K562 (cell line): ENCODE data around the gene DNASE1L2.

Source experiments
- BRD4 ChIP-seq: fragments of 200-600 bp; sonication (generic); IDR thresholded peaks from 2 replicates; pipeline ENCODE4 v1.6.1; 2017; ENCODE audit warnings: inconsistent platforms
- CBX2 ChIP-seq: fragments of 200-600 bp; sonication (generic); IDR thresholded peaks from one replicate; pipeline ENCODE4 v1.6.1; 2012; ENCODE audit warnings: mild to moderate bottlenecking, low read length, inconsistent platforms; ENCODE audit not compliant: insufficient read depth, poor library complexity, severe bottlenecking
- CTCF ChIP-seq, 3 experiments: IDR thresholded peaks in 2 of 3; conservative IDR thresholded peaks in 1 of 3; 2 replicates each; pipeline ENCODE4 v1.5.1; 2011 to 2012; ENCODE audit warnings: low read length in 3 of 3, mild to moderate bottlenecking in 3 of 3, control low read depth in 2 of 3, improper control_type of control experiment in 1 of 3, inconsistent platforms in 1 of 3, low read depth in 1 of 3, mixed read lengths in 1 of 3, moderate library complexity in 1 of 3; ENCODE audit not compliant: insufficient read depth in 2 of 3
- GABPA ChIP-seq: fragments of 200-800 bp; sonication (Bioruptor generic); conservative IDR thresholded peaks from 2 replicates; pipeline ENCODE4 v1.6.1; 2016; ENCODE audit warnings: low read depth, missing genetic modification characterization, missing compliant biosample characterization
- HCFC1 ChIP-seq: IDR thresholded peaks from 2 replicates; pipeline ENCODE4 v1.6.1; 2012; ENCODE audit warnings: low read depth, low read length, improper control_type of control experiment
- MBD1 ChIP-seq: fragments of 250-450 bp; sonication (Bioruptor Pico); IDR thresholded peaks from 2 replicates; pipeline ENCODE4 v1.8.0; 2022; ENCODE audit warnings: inconsistent platforms
- REST ChIP-seq, 2 experiments: fragments of 450-650 bp; formaldehyde crosslinking in 1 of 2; IDR thresholded peaks; 2 replicates each; pipeline versions ENCODE4 v1.4.0 to v1.6.1; 2014 to 2020; ENCODE audit warnings: mild to moderate bottlenecking in 2 of 2, borderline replicate concordance in 1 of 2, low read depth in 1 of 2
- YY1 ChIP-seq, 3 experiments: IDR thresholded peaks; 2 replicates each; pipeline ENCODE4 v1.6.1; 2011; ENCODE audit warnings: low read length in 2 of 3, mild to moderate bottlenecking in 2 of 3, moderate library complexity in 2 of 3, borderline replicate concordance in 1 of 3, control low read depth in 1 of 3, low read depth in 1 of 3; ENCODE audit not compliant: insufficient read depth in 3 of 3, insufficient replicate concordance in 2 of 3, control insufficient read depth in 1 of 3, insufficient read length in 1 of 3; ENCODE audit errors: extremely low read depth in 1 of 3

- TF ChIP-seq YY1 (IDR thresholded peaks at IDR 0.05; ENCODE audit: borderline replicate concordance in 1 of 3, control insufficient read depth in 1 of 3, extremely low read depth in 1 of 3, insufficient read depth in 3 of 3, insufficient read length in 1 of 3, insufficient replicate concordance in 2 of 3, low read depth in 1 of 3, low read length in 2 of 3): no peak
- no peak for TF ChIP-seq MBD1 (CRISPR knock-in tag)
- no peak for TF ChIP-seq BRD4
- TF ChIP-seq HCFC1: no peak
- TF ChIP-seq REST (IDR thresholded peaks at IDR 0.05; ENCODE audit: borderline replicate concordance): no peak
- no peak for TF ChIP-seq REST (CRISPR knock-in tag; IDR thresholded peaks at IDR 0.05; ENCODE audit: low read depth)
- no peak for TF ChIP-seq GABPA
- no peak for TF ChIP-seq CBX2
- TF ChIP-seq CTCF (IDR thresholded peaks at IDR 0.05 in 2 of 3, conservative IDR thresholded peaks at IDR 0.05 in 1 of 3; ENCODE audit: insufficient read depth in 2 of 3, low read depth in 1 of 3, low read length in 3 of 3): no peak
Observed at GRCh38 chr16:2188395-2188794, 47.8 kb upstream of the DNASE1L2 start.
